ENCODE measurements around the gene TAF12.
A peak's percentile ranks its signal among the peaks of the same experiment; 100 is the strongest.
"Not testable (repeated sequence)": the region's sequence is repeated elsewhere in the genome, so short reads cannot be mapped to it uniquely, and the experiment has no call there.

Gene TAF12

GRCh38 chr1:28595412-28596191, 47.3 kb downstream of the TAF12 start:
- no peaks in the 10 kb centered on the region for H3K27me3 ChIP-seq (ENCODE audit: control insufficient read depth in 1 of 2, insufficient read depth in 1 of 2, low read length in 2 of 2)
- H3K4ac ChIP-seq (ENCODE audit: low read depth in 1 of 2, low read length in 2 of 2): no peak overlapping the region
- no peak overlapping the region for H3K9ac ChIP-seq (ENCODE audit: low read length)
- peaks cover 1% of the 10 kb centered on the region for H3K79me1 ChIP-seq (replicated peaks; ENCODE audit: low read length, poor library complexity, severe bottlenecking)
- H2BK15ac ChIP-seq (ENCODE audit: low read depth, poor library complexity, severe bottlenecking): no peak overlapping the region
- no peak overlapping the region for H3K27ac ChIP-seq (ENCODE audit: low read length, poor library complexity, severe bottlenecking)
- H2AK5ac ChIP-seq (ENCODE audit: low read length, severe bottlenecking): no peak overlapping the region
- H4K8ac ChIP-seq (ENCODE audit: low read length): no peak overlapping the region
- H3K14ac ChIP-seq (ENCODE audit: low read length in 2 of 2): no peak overlapping the region
- no peak for DNase-seq
- no peak overlapping the region for H3K4me2 ChIP-seq (ENCODE audit: low read length, poor library complexity, severe bottlenecking)
- no peak overlapping the region for H3K18ac ChIP-seq (ENCODE audit: low read depth in 1 of 2, low read length in 2 of 2)
- WGBS: 90% methylated on average over 10 of the region's 10 CpGs
- H3K23ac ChIP-seq (ENCODE audit: low read length in 2 of 2): no peak overlapping the region
- no peak overlapping the region for H2BK120ac ChIP-seq (ENCODE audit: low read depth, low read length)
- no peak overlapping the region for H2BK12ac ChIP-seq (ENCODE audit: low read length in 2 of 2)
- H2BK5ac ChIP-seq (ENCODE audit: low read depth, low read length, poor library complexity, severe bottlenecking): no peak overlapping the region
- H3K4me3 ChIP-seq (ENCODE audit: insufficient read depth in 1 of 2, low read depth in 1 of 2, low read length in 2 of 2): no peak overlapping the region
- H3K4me1 ChIP-seq (ENCODE audit: control insufficient read depth, insufficient read depth, low read depth, low read length): peaks cover 16% of the 10 kb centered on the region
- no peaks in the 10 kb centered on the region for H3K36me3 ChIP-seq (ENCODE audit: control insufficient read depth in 1 of 2, insufficient read depth in 2 of 2, low read depth in 1 of 2, low read length in 2 of 2)
- H4K91ac ChIP-seq (ENCODE audit: low read length): no peak overlapping the region
- H2AFZ ChIP-seq (ENCODE audit: low read depth, low read length): no peak overlapping the region
- H3K9me3 ChIP-seq (ENCODE audit: control insufficient read depth, low read length): no peaks in the 10 kb centered on the region

GRCh38 chr1:28594686-28595411, 48.0 kb downstream of the TAF12 start:
- not testable (repeated sequence) for H3K27ac ChIP-seq (ENCODE audit: low read length, poor library complexity, severe bottlenecking); H4K8ac ChIP-seq (ENCODE audit: low read length); H3K27me3 ChIP-seq (ENCODE audit: control insufficient read depth in 1 of 2, insufficient read depth in 1 of 2, low read length in 2 of 2); H4K91ac ChIP-seq (ENCODE audit: low read length); H2AFZ ChIP-seq (ENCODE audit: low read depth, low read length); H3K18ac ChIP-seq (ENCODE audit: low read depth in 1 of 2, low read length in 2 of 2); H2BK120ac ChIP-seq (ENCODE audit: low read depth, low read length); H2BK12ac ChIP-seq (ENCODE audit: low read length in 2 of 2); H3K9ac ChIP-seq (ENCODE audit: low read length); H3K4me3 ChIP-seq (ENCODE audit: insufficient read depth in 1 of 2, low read depth in 1 of 2, low read length in 2 of 2); H2BK5ac ChIP-seq (ENCODE audit: low read depth, low read length, poor library complexity, severe bottlenecking); DNase-seq; H3K9me3 ChIP-seq (ENCODE audit: control insufficient read depth, low read length); H3K4ac ChIP-seq (ENCODE audit: low read depth in 1 of 2, low read length in 2 of 2); H3K4me2 ChIP-seq (ENCODE audit: low read length, poor library complexity, severe bottlenecking); H3K79me1 ChIP-seq (replicated peaks; ENCODE audit: low read length, poor library complexity, severe bottlenecking); H2BK15ac ChIP-seq (ENCODE audit: low read depth, poor library complexity, severe bottlenecking); H3K14ac ChIP-seq (ENCODE audit: low read length in 2 of 2); H2AK5ac ChIP-seq (ENCODE audit: low read length, severe bottlenecking); H3K36me3 ChIP-seq (ENCODE audit: control insufficient read depth in 1 of 2, insufficient read depth in 2 of 2, low read depth in 1 of 2, low read length in 2 of 2); H3K23ac ChIP-seq (ENCODE audit: low read length in 2 of 2)
- H3K4me1 ChIP-seq (ENCODE audit: control insufficient read depth, insufficient read depth, low read depth, low read length): peaks cover 22% of the 10 kb centered on the region
- 90% methylated on average over 5 of the region's 7 CpGs for WGBS

DNA sequence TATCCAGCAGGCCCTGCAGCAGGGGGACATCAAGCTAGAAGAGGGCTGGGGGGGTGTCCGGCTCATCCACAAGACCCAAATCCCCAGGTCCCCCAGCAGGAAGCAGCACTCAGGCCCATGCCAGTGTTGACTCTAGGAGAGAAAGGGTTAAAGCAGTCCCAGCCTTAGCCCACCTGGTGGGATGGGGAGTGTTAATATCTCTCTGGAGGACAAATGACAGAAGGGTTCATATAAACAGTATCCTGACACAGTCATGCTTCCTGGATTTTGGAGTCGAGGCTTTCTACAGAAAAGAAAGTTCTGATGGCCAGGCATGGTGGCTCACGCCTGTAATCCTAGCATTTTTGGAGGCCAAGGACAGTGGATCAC, 48.9 kb downstream of the TAF12 start:
- not testable (repeated sequence) for H3K23ac ChIP-seq (ENCODE audit: low read length in 2 of 2); H3K27me3 ChIP-seq (ENCODE audit: control insufficient read depth in 1 of 2, insufficient read depth in 1 of 2, low read length in 2 of 2); H4K91ac ChIP-seq (ENCODE audit: low read length); H2BK5ac ChIP-seq (ENCODE audit: low read depth, low read length, poor library complexity, severe bottlenecking); H3K4me2 ChIP-seq (ENCODE audit: low read length, poor library complexity, severe bottlenecking); H3K14ac ChIP-seq (ENCODE audit: low read length in 2 of 2); H3K18ac ChIP-seq (ENCODE audit: low read depth in 1 of 2, low read length in 2 of 2); H2BK12ac ChIP-seq (ENCODE audit: low read length in 2 of 2); H2AK5ac ChIP-seq (ENCODE audit: low read length, severe bottlenecking); H3K9me3 ChIP-seq (ENCODE audit: control insufficient read depth, low read length); H2BK15ac ChIP-seq (ENCODE audit: low read depth, poor library complexity, severe bottlenecking); H3K36me3 ChIP-seq (ENCODE audit: control insufficient read depth in 1 of 2, insufficient read depth in 2 of 2, low read depth in 1 of 2, low read length in 2 of 2); H2AFZ ChIP-seq (ENCODE audit: low read depth, low read length); H3K4ac ChIP-seq (ENCODE audit: low read depth in 1 of 2, low read length in 2 of 2); H3K79me1 ChIP-seq (replicated peaks; ENCODE audit: low read length, poor library complexity, severe bottlenecking); H3K4me3 ChIP-seq (ENCODE audit: insufficient read depth in 1 of 2, low read depth in 1 of 2, low read length in 2 of 2); DNase-seq; H3K9ac ChIP-seq (ENCODE audit: low read length); H4K8ac ChIP-seq (ENCODE audit: low read length); H3K27ac ChIP-seq (ENCODE audit: low read length, poor library complexity, severe bottlenecking); H2BK120ac ChIP-seq (ENCODE audit: low read depth, low read length)
- WGBS: 74% methylated on average over 2 of the region's 3 CpGs
- H3K4me1 ChIP-seq (ENCODE audit: control insufficient read depth, insufficient read depth, low read depth, low read length): peaks cover 20% of the 10 kb centered on the region

DNA sequence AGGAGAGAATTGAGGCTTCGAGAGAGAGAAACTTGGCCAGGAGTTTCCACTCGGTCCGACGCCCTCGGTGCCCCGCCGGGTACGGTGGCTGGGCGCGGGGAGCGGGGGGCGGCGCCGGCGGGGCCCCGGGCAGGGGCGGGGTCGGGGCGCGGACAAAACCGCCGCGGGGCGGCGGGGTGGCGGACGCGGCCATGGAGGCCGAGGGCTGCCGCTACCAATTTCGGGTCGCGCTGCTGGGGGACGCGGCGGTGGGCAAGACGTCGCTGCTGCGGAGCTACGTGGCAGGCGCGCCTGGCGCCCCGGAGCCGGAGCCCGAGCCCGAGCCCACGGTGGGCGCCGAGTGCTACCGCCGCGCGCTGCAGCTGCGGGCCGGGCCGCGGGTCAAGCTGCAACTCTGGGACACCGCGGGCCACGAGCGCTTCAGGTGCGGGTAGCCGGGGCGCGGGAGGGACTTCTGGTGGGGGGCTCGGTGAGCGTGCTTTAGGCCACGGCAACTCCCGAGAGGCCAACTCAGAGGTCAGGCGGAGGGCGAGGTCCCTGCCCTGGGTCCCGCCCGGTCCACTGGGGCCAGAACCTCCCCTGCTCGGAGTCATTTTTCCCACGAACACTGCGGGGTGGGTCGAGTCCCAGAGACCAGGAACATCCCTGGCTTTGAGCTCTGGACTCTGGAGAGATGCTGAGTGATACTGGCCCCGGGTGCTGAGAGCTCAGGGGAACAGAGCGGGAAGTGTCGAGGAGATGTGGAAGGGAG, 50.4 kb downstream of the TAF12 start:
- no peak overlapping the region for H2AK5ac ChIP-seq (ENCODE audit: low read length, severe bottlenecking)
- H3K9ac ChIP-seq (ENCODE audit: low read length): peak overlapping the region; percentile 83
- no peak overlapping the region for H4K91ac ChIP-seq (ENCODE audit: low read length)
- peak overlapping the region in 1 of 2 experiments; percentile 5 for H3K4ac ChIP-seq (ENCODE audit: low read depth in 1 of 2, low read length in 2 of 2)
- peaks cover 20% of the 10 kb centered on the region for H3K4me1 ChIP-seq (ENCODE audit: control insufficient read depth, insufficient read depth, low read depth, low read length)
- H4K8ac ChIP-seq (ENCODE audit: low read length): peak overlapping the region; percentile 87
- peak overlapping the region in 1 of 2 experiments; percentile 4 for H3K14ac ChIP-seq (ENCODE audit: low read length in 2 of 2)
- peak overlapping the region; percentile 61 to 83 for H3K4me3 ChIP-seq (ENCODE audit: insufficient read depth in 1 of 2, low read depth in 1 of 2, low read length in 2 of 2)
- H3K4me2 ChIP-seq (ENCODE audit: low read length, poor library complexity, severe bottlenecking): peak overlapping the region; percentile 47
- 7% methylated on average over 62 of the region's 81 CpGs for WGBS
- no peaks in the 10 kb centered on the region for H3K9me3 ChIP-seq (ENCODE audit: control insufficient read depth, low read length)
- H3K23ac ChIP-seq (ENCODE audit: low read length in 2 of 2): peak overlapping the region in 1 of 2 experiments; percentile 94
- peak overlapping the region; percentile 58 for H2BK5ac ChIP-seq (ENCODE audit: low read depth, low read length, poor library complexity, severe bottlenecking)
- no peaks in the 10 kb centered on the region for H3K36me3 ChIP-seq (ENCODE audit: control insufficient read depth in 1 of 2, insufficient read depth in 2 of 2, low read depth in 1 of 2, low read length in 2 of 2)
- H3K27me3 ChIP-seq (ENCODE audit: control insufficient read depth in 1 of 2, insufficient read depth in 1 of 2, low read length in 2 of 2): no peaks in the 10 kb centered on the region
- H2BK12ac ChIP-seq (ENCODE audit: low read length in 2 of 2): peak overlapping the region in 1 of 2 experiments; percentile 24
- peak overlapping the region; percentile 74 for H2AFZ ChIP-seq (ENCODE audit: low read depth, low read length)
- H3K79me1 ChIP-seq (replicated peaks; ENCODE audit: low read length, poor library complexity, severe bottlenecking): peaks cover 1% of the 10 kb centered on the region
- peak overlapping the region; percentile 4 for H2BK15ac ChIP-seq (ENCODE audit: low read depth, poor library complexity, severe bottlenecking)
- no peak for DNase-seq
- peak overlapping the region in 1 of 2 experiments; percentile 78 for H3K18ac ChIP-seq (ENCODE audit: low read depth in 1 of 2, low read length in 2 of 2)
- H3K27ac ChIP-seq (ENCODE audit: low read length, poor library complexity, severe bottlenecking): no peak overlapping the region
- H2BK120ac ChIP-seq (ENCODE audit: low read depth, low read length): peak overlapping the region; percentile 78
